Measurements from ENCODE around the gene FBXO28.

- TF ChIP-seq, protein P1, sequence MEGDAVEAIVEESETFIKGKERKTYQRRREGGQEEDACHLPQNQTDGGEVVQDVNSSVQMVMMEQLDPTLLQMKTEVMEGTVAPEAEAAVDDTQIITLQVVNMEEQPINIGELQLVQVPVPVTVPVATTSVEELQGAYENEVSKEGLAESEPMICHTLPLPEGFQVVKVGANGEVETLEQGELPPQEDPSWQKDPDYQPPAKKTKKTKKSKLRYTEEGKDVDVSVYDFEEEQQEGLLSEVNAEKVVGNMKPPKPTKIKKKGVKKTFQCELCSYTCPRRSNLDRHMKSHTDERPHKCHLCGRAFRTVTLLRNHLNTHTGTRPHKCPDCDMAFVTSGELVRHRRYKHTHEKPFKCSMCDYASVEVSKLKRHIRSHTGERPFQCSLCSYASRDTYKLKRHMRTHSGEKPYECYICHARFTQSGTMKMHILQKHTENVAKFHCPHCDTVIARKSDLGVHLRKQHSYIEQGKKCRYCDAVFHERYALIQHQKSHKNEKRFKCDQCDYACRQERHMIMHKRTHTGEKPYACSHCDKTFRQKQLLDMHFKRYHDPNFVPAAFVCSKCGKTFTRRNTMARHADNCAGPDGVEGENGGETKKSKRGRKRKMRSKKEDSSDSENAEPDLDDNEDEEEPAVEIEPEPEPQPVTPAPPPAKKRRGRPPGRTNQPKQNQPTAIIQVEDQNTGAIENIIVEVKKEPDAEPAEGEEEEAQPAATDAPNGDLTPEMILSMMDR (IDR thresholded peaks at IDR 0.05): no peak
- TF ChIP-seq POLR2A (IDR thresholded peaks at IDR 0.05): no peak
Measured at GRCh38 chr1:224172229-224172628, 58.3 kb downstream of the FBXO28 start.
